GM23338 (cell line): ENCODE results near the gene MRC2. TPM values are rescaled to one million over a fixed set of nuclear protein-coding genes. Genes with fewer than 3 reads are reported as not detected.

ENCODE experiments used
- ATAC-seq: fragments of 200-7000 bp; cut with Tn5 transposase; 3 replicates; pipeline ENCODE4 v1.9.1; 2020
- DNase-seq: peaks from one replicate; pipeline ENCODE4 v3.0.0-alpha.2; 2015; ENCODE audit warnings: low spot score
- H2AFZ ChIP-seq: fragments of 200-600 bp; sonication (generic); 2 replicates; pipeline ENCODE4 v1.8.0; 2016; ENCODE audit warnings: antibody characterized with exemption, mild to moderate bottlenecking, moderate library complexity
- H3F3A ChIP-seq: fragments of 200-600 bp; sonication (generic); replicated peaks from 2 replicates; pipeline ENCODE4 v1.8.0; 2017; ENCODE audit warnings: antibody characterized with exemption, mixed run types, low read depth
- H3K27ac ChIP-seq: fragments of 200-600 bp; sonication (generic); 2 replicates; pipeline ENCODE4 v1.6.1; 2016; ENCODE audit warnings: low read depth
- H3K27me3 ChIP-seq: fragments of 200-600 bp; sonication (generic); 2 replicates; pipeline ENCODE4 v1.8.0; 2016; ENCODE audit warnings: mild to moderate bottlenecking, mixed run types, moderate library complexity; ENCODE audit not compliant: insufficient read depth
- H3K36me3 ChIP-seq: fragments of 200-600 bp; sonication (generic); 2 replicates; pipeline ENCODE4 v1.8.0; 2016; ENCODE audit warnings: mild to moderate bottlenecking; ENCODE audit not compliant: insufficient read depth
- H3K4me1 ChIP-seq: fragments of 200-600 bp; sonication (generic); 2 replicates; pipeline ENCODE4 v1.8.0; 2016; ENCODE audit warnings: mild to moderate bottlenecking, moderate library complexity; ENCODE audit not compliant: insufficient read depth
- H3K4me2 ChIP-seq: fragments of 200-600 bp; sonication (generic); 2 replicates; pipeline ENCODE4 v1.7.1; 2017; ENCODE audit warnings: mixed run types
- H3K4me3 ChIP-seq: fragments of 200-600 bp; sonication (generic); 2 replicates; pipeline ENCODE4 v1.6.1; 2016; ENCODE audit warnings: mixed run types
- H3K79me2 ChIP-seq: fragments of 200-600 bp; sonication (generic); replicated peaks from 2 replicates; pipeline ENCODE4 v1.8.0; 2017; ENCODE audit warnings: mild to moderate bottlenecking; ENCODE audit not compliant: insufficient read depth
- H3K9me2 ChIP-seq: fragments of 200-600 bp; sonication (generic); 2 replicates; pipeline ENCODE4 v1.8.0; 2017; ENCODE audit not compliant: insufficient read depth
- H4K20me1 ChIP-seq: fragments of 200-600 bp; sonication (generic); replicated peaks from 2 replicates; pipeline ENCODE4 v1.8.0; 2017; ENCODE audit warnings: mild to moderate bottlenecking; ENCODE audit not compliant: insufficient read depth
- H3K27ac Mint-ChIP-seq: 2 replicates; pipeline ENCODE4 v1.8.0; 2020; ENCODE audit warnings: inconsistent platforms, mild to moderate bottlenecking, moderate library complexity, mixed read lengths
- H3K27me3 Mint-ChIP-seq: 3 replicates; pipeline ENCODE4 v1.8.0; 2022; ENCODE audit warnings: low read depth, mild to moderate bottlenecking, moderate library complexity, mixed read lengths, inconsistent platforms; ENCODE audit not compliant: insufficient read depth, poor library complexity
- H3K36me3 Mint-ChIP-seq: 3 replicates; pipeline ENCODE4 v1.8.0; 2021; ENCODE audit warnings: low read depth, mild to moderate bottlenecking, inconsistent platforms, moderate library complexity, mixed read lengths
- H3K4me1 Mint-ChIP-seq: 3 replicates; pipeline ENCODE4 v1.8.0; 2020; ENCODE audit warnings: mild to moderate bottlenecking, inconsistent platforms, mixed read lengths
- H3K4me3 Mint-ChIP-seq: 3 replicates; pipeline ENCODE4 v1.8.0; 2021; ENCODE audit warnings: moderate library complexity, mild to moderate bottlenecking, inconsistent platforms, mixed read lengths
- H3K9me3 Mint-ChIP-seq: 3 replicates; pipeline ENCODE4 v1.8.0; 2020; ENCODE audit warnings: moderate library complexity, mild to moderate bottlenecking, inconsistent platforms, mixed read lengths
- EZH2 ChIP-seq: fragments of 200-600 bp; sonication (generic); IDR thresholded peaks from one replicate; pipeline ENCODE4 v1.8.0; 2017; ENCODE audit warnings: antibody characterized with exemption, mild to moderate bottlenecking, low read depth; ENCODE audit not compliant: unreplicated experiment
- EZH2phosphoT487 ChIP-seq: fragments of 200-600 bp; sonication (generic); IDR thresholded peaks from one replicate; pipeline ENCODE4 v1.8.1; 2018; ENCODE audit warnings: antibody characterized with exemption; ENCODE audit not compliant: unreplicated experiment
- JUNB ChIP-seq: IDR thresholded peaks from one replicate; pipeline ENCODE4 v1.6.1; 2016; ENCODE audit warnings: antibody characterized with exemption; ENCODE audit not compliant: unreplicated experiment
- NANOG ChIP-seq: IDR thresholded peaks from 2 replicates; pipeline ENCODE4 v1.6.1; 2016; ENCODE audit warnings: antibody characterized with exemption, borderline replicate concordance
- POLR2AphosphoS5 ChIP-seq: IDR thresholded peaks from 2 replicates; pipeline ENCODE4 v1.6.1; 2016; ENCODE audit warnings: antibody characterized with exemption, low read depth
- ZNF114 ChIP-seq: fragments of 250-450 bp; sonication (Bioruptor Pico); IDR thresholded peaks from 2 replicates; pipeline ENCODE4 v1.5.0; 2020; ENCODE audit warnings: mild to moderate bottlenecking, moderate library complexity
- polyA plus RNA-seq: library from polyadenylated mRNA; unstranded; fragments of >200 nt; fragmentation: Nextera tagmentation; extraction: Ambion mirVana; gene quantifications from 2 replicates; pipeline ENCODE4 v1.2.1, GENCODE V29; 2016
- total RNA-seq: library from RNA; depleted of rRNA; stranded (reverse); fragments of >200 nt; shearing (Covaris generic); gene quantifications from 2 replicates; pipeline ENCODE4 v1.2.3, GENCODE V29; 2014
- TF ChIP-seq, protein P1 (sequence below): IDR thresholded peaks from 2 replicates; pipeline ENCODE4 v1.6.1; 2016; ENCODE audit warnings: antibody characterized with exemption
- TF ChIP-seq, protein P2 (sequence below), 2 experiments: fragments of 200-600 bp in 1 of 2; sonication (generic) in 1 of 2; conservative IDR thresholded peaks; 2 replicates each; pipeline versions ENCODE4 v1.5.1 to v1.6.1; 2016 to 2017; ENCODE audit warnings: antibody characterized with exemption in 2 of 2, low read depth in 2 of 2, mild to moderate bottlenecking in 2 of 2, moderate library complexity in 1 of 2
- TF ChIP-seq, protein P3 (sequence below): IDR thresholded peaks from one replicate; pipeline ENCODE4 v1.6.1; 2018; ENCODE audit warnings: antibody characterized with exemption; ENCODE audit not compliant: unreplicated experiment
- TF ChIP-seq, protein P4 (sequence below): fragments of 250-450 bp; sonication (Bioruptor Pico); IDR thresholded peaks from 2 replicates; pipeline ENCODE4 v1.5.0; 2020; ENCODE audit warnings: mild to moderate bottlenecking, moderate library complexity

Gene MRC2
- total and polyA plus RNA-seq, 2 experiments from 2014 or later: 8.0 to 38.6 TPM

DNA sequence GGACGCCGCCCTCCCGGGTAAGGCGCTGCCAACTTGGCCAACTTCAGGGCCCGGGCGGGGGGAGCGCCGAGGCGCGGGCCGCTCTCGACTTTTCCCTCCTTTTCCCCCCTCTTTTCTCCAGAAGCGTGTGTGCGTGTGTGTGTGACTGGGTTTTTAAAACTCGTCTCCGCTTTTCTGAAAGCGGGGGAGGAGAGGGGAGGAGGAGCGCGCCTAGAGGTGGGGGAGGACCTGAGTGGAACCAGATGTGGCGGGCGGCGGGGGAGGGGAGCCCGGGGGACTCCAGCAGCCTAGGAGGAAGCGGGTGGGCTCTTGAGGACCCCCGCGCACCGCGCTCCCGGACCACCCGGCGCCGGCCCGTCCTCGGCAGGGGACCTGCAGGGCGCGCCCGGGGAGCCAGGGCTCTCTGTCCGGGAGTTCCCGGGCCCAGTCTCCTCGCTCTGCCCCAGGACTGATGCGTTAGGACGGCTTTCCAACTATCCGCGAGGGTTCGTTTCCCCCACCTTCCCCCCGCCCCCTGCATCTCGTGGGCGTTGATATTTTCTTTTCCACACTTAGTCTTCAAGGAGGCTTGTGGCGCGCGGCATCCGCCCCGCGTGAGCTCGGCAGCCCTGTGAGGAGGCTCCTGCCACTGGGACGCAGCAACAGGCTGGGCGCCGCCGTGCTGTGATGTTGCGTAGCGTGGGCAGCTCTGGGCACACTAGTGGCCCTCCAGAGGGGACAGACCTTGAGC, 599 bp downstream of the MRC2 start (continued):
- TF ChIP-seq POLR2AphosphoS5: no peak
- TF ChIP-seq, protein P1, sequence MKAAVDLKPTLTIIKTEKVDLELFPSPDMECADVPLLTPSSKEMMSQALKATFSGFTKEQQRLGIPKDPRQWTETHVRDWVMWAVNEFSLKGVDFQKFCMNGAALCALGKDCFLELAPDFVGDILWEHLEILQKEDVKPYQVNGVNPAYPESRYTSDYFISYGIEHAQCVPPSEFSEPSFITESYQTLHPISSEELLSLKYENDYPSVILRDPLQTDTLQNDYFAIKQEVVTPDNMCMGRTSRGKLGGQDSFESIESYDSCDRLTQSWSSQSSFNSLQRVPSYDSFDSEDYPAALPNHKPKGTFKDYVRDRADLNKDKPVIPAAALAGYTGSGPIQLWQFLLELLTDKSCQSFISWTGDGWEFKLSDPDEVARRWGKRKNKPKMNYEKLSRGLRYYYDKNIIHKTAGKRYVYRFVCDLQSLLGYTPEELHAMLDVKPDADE: no peak
- TF ChIP-seq JUNB: no peak

DNA sequence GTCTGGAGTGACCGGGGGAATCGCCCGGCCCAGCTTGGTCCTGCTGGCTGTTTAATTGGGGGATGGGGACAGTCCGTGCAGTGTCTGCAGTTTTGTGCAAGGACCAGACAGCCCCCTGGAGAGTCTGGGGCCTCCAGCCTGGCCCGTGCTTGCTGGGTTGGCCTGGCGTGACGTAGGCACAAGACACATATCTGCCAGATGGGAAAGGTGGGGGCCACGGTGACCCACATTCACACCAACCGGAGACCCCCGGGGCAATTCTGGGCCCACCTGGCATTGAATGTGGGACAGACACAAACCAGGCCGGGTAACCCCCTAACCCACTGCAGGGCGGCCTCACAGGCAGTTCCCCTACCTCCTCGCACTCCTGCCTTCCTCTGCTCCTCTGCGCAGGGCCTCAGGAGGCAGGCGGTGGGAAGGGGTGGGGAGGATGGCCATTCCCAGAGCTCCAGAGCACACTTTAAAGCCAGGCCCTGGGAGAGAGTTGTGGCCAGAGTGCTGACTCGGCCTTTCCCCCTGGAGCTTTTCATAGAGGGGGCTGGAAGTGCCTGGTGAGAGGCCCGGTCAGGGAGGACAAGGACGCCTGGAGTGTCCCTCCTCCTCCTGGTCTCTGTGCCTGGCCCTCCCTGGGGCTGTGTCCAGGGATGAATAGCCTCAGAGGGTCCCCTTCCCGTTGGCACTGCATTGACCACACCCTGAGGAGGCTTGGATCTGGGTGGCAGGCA, 1.5 kb downstream of the MRC2 start:
- Mint-ChIP-seq H3K4me1 (peaks cover 50% of the 10 kb centered on the region), H3K36me3 (no peaks in the 10 kb centered on the region), H3K9me3 (no peaks in the 10 kb centered on the region; the same call in 2 of the 3 replicates), H3K27ac (no peak overlapping the region), H3K27me3 (peaks cover 24% of the 10 kb centered on the region), H3K4me3 (peak overlapping the region; percentile 87)
- ATAC-seq (peak; percentile 20), DNase-seq (peak; percentile 49)
- H3F3A ChIP-seq: no peaks in the 10 kb centered on the region
- H3K36me3 ChIP-seq: no peaks in the 10 kb centered on the region
- peaks cover 38% of the 10 kb centered on the region for H3K4me1 ChIP-seq
- peak overlapping the region; percentile 100 for H3K4me2 ChIP-seq
- H4K20me1 ChIP-seq: no peaks in the 10 kb centered on the region
- no peak overlapping the region for H3K27ac ChIP-seq
- H3K79me2 ChIP-seq: peaks cover 55% of the 10 kb centered on the region
- H3K27me3 ChIP-seq: no peaks in the 10 kb centered on the region
- peak overlapping the region; percentile 92 for H3K4me3 ChIP-seq
- no peak overlapping the region for H2AFZ ChIP-seq
- H3K9me2 ChIP-seq: no peaks in the 10 kb centered on the region
- TF ChIP-seq ZNF114 (CRISPR knock-in tag) (no peak), EZH2 (no peak), NANOG (no peak), EZH2phosphoT487 (no peak), JUNB (no peak), POLR2AphosphoS5 (no peak)
- TF ChIP-seq, protein P2, sequence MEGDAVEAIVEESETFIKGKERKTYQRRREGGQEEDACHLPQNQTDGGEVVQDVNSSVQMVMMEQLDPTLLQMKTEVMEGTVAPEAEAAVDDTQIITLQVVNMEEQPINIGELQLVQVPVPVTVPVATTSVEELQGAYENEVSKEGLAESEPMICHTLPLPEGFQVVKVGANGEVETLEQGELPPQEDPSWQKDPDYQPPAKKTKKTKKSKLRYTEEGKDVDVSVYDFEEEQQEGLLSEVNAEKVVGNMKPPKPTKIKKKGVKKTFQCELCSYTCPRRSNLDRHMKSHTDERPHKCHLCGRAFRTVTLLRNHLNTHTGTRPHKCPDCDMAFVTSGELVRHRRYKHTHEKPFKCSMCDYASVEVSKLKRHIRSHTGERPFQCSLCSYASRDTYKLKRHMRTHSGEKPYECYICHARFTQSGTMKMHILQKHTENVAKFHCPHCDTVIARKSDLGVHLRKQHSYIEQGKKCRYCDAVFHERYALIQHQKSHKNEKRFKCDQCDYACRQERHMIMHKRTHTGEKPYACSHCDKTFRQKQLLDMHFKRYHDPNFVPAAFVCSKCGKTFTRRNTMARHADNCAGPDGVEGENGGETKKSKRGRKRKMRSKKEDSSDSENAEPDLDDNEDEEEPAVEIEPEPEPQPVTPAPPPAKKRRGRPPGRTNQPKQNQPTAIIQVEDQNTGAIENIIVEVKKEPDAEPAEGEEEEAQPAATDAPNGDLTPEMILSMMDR (conservative IDR thresholded peaks at IDR 0.05; ENCODE audit: low read depth in 2 of 2): no peak
- TF ChIP-seq, protein P3, sequence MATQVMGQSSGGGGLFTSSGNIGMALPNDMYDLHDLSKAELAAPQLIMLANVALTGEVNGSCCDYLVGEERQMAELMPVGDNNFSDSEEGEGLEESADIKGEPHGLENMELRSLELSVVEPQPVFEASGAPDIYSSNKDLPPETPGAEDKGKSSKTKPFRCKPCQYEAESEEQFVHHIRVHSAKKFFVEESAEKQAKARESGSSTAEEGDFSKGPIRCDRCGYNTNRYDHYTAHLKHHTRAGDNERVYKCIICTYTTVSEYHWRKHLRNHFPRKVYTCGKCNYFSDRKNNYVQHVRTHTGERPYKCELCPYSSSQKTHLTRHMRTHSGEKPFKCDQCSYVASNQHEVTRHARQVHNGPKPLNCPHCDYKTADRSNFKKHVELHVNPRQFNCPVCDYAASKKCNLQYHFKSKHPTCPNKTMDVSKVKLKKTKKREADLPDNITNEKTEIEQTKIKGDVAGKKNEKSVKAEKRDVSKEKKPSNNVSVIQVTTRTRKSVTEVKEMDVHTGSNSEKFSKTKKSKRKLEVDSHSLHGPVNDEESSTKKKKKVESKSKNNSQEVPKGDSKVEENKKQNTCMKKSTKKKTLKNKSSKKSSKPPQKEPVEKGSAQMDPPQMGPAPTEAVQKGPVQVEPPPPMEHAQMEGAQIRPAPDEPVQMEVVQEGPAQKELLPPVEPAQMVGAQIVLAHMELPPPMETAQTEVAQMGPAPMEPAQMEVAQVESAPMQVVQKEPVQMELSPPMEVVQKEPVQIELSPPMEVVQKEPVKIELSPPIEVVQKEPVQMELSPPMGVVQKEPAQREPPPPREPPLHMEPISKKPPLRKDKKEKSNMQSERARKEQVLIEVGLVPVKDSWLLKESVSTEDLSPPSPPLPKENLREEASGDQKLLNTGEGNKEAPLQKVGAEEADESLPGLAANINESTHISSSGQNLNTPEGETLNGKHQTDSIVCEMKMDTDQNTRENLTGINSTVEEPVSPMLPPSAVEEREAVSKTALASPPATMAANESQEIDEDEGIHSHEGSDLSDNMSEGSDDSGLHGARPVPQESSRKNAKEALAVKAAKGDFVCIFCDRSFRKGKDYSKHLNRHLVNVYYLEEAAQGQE: no peak
- TF ChIP-seq, protein P4, sequence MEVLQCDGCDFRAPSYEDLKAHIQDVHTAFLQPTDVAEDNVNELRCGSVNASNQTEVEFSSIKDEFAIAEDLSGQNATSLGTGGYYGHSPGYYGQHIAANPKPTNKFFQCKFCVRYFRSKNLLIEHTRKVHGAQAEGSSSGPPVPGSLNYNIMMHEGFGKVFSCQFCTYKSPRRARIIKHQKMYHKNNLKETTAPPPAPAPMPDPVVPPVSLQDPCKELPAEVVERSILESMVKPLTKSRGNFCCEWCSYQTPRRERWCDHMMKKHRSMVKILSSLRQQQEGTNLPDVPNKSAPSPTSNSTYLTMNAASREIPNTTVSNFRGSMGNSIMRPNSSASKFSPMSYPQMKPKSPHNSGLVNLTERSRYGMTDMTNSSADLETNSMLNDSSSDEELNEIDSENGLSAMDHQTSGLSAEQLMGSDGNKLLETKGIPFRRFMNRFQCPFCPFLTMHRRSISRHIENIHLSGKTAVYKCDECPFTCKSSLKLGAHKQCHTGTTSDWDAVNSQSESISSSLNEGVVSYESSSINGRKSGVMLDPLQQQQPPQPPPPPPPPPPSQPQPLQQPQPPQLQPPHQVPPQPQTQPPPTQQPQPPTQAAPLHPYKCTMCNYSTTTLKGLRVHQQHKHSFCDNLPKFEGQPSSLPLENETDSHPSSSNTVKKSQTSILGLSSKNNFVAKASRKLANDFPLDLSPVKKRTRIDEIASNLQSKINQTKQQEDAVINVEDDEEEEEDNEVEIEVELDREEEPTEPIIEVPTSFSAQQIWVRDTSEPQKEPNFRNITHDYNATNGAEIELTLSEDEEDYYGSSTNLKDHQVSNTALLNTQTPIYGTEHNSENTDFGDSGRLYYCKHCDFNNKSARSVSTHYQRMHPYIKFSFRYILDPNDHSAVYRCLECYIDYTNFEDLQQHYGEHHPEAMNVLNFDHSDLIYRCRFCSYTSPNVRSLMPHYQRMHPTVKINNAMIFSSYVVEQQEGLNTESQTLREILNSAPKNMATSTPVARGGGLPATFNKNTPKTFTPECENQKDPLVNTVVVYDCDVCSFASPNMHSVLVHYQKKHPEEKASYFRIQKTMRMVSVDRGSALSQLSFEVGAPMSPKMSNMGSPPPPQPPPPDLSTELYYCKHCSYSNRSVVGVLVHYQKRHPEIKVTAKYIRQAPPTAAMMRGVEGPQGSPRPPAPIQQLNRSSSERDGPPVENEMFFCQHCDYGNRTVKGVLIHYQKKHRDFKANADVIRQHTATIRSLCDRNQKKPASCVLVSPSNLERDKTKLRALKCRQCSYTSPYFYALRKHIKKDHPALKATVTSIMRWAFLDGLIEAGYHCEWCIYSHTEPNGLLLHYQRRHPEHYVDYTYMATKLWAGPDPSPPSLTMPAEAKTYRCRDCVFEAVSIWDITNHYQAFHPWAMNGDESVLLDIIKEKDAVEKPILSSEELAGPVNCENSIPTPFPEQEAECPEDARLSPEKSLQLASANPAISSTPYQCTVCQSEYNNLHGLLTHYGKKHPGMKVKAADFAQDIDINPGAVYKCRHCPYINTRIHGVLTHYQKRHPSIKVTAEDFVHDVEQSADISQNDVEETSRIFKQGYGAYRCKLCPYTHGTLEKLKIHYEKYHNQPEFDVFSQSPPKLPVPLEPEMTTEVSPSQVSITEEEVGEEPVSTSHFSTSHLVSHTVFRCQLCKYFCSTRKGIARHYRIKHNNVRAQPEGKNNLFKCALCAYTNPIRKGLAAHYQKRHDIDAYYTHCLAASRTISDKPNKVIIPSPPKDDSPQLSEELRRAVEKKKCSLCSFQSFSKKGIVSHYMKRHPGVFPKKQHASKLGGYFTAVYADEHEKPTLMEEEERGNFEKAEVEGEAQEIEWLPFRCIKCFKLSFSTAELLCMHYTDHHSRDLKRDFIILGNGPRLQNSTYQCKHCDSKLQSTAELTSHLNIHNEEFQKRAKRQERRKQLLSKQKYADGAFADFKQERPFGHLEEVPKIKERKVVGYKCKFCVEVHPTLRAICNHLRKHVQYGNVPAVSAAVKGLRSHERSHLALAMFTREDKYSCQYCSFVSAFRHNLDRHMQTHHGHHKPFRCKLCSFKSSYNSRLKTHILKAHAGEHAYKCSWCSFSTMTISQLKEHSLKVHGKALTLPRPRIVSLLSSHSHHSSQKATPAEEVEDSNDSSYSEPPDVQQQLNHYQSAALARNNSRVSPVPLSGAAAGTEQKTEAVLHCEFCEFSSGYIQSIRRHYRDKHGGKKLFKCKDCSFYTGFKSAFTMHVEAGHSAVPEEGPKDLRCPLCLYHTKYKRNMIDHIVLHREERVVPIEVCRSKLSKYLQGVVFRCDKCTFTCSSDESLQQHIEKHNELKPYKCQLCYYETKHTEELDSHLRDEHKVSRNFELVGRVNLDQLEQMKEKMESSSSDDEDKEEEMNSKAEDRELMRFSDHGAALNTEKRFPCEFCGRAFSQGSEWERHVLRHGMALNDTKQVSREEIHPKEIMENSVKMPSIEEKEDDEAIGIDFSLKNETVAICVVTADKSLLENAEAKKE (CRISPR knock-in tag): no peak
